Thyroid gland (tissue), 4 donors: ENCODE measurements around the gene SEMA3A.

Experiments used
- CTCF ChIP-seq, 6 experiments: fragments of 200-600 bp in 3 of 6; fragments of 450-650 bp in 3 of 6; sonication (generic) in 3 of 6; IDR thresholded peaks; one replicate each; pipeline ENCODE4 v1.5.1; 2016 to 2019; ENCODE audit warnings: antibody characterized with exemption in 6 of 6, mild to moderate bottlenecking in 2 of 6, inconsistent platforms in 1 of 6, moderate library complexity in 1 of 6
- POLR2A ChIP-seq, 2 donors: fragments of 450-650 bp; IDR thresholded peaks; one replicate each; pipeline ENCODE4 v1.6.1; 2017; ENCODE audit warnings: antibody characterized with exemption in 2 of 2, mild to moderate bottlenecking in 2 of 2, moderate library complexity in 1 of 2

- TF ChIP-seq CTCF (IDR thresholded peaks at IDR 0.05) (no peak), POLR2A (IDR thresholded peaks at IDR 0.05) (no peak)
Observed at GRCh38 chr7:84111842-84112241, 82.7 kb downstream of the SEMA3A start.
